ENCODE measurements around the gene SEZ6.

DNA sequence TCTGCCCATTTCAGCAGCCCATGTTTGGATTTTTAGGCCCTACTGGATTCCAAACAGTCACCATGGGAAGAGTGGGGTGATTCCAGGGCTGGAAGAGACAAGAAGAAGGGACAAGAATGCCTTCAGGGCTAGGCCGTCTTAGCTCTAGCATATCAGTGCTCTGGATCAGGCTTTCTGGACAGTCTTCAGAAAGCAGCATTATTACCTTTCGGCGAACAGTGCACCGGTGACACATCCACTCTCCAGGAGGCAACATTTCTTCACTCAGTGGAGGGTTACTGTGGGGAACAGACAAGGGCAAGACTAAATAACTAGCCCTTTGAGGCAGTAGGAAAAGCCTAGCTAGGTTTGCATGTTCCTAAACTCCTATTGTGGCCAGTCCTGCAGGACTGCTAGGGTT lies 79.0 kb downstream of the SEZ6 start:
- TF ChIP-seq CTCF (conservative IDR thresholded peaks at IDR 0.05) (no peak), EZH2 (IDR thresholded peaks at IDR 0.05; ENCODE audit: low read depth) (no peak)

All from PC-9 (cell line).